GM12891 (cell line): Measurements from ENCODE around the gene LRRC19.

ENCODE experiments used
- POLR2A ChIP-seq: IDR thresholded peaks from 2 replicates; pipeline ENCODE4 v1.6.1; 2011; ENCODE audit warnings: low read depth, low read length, control low read depth
- POLR2AphosphoS5 ChIP-seq: IDR thresholded peaks from 2 replicates; pipeline ENCODE4 v1.6.1; 2011; ENCODE audit warnings: low read depth, low read length, control low read depth
- SPI1 ChIP-seq: IDR thresholded peaks from 2 replicates; pipeline ENCODE4 v1.6.1; 2011; ENCODE audit warnings: low read depth, low read length, control low read depth

DNA sequence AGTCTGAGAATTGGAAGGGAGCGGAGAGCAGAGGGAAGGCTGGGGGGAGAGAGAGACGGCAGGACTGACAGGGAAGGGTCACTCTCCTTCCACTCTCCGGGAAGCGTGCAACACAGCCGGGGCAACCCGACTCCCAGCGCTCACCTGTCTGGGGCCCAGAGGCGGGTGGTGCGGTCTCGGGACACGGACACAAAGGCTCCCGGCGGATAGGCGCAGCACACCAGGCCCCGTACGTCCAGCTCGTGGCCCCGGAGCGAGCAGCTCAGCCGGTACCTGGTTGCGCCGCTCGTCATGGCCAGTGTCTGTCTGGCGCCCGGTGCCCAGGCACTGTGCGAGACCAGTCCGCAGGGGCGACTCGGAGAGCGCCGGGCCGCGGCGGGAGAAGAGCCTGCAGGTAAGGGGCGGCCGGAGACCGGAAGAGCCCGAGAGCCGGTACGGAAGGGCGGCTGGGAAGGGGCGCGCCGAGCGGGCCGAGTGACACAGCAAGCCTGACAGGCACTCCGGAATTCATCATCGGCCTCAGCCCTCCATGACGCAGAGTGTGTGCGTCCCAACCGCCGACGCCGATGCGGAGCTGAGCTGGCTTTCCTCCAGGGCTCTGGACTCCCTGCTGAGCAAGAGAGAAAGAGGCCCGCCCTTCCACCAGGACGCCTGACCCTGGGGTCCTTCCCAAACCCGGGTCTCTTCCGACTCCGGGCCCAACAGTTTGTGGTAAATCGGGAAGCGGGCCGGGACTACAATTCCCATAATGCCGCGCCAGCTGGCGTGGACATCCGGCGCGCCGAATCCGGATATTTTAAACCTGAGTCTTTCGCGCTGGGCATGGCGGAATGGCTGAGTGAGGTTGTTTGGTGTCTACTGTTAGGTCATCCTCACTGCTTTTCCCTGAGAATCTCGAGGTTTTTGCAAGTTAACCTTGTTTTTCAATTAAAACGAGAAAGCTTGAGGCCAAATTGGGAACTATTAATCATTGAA lies 58.4 kb downstream of the LRRC19 start, which contains the start of gene PLAA:
- TF ChIP-seq POLR2A, result peak; percentile 82
- TF ChIP-seq SPI1, result no peak
- TF ChIP-seq POLR2AphosphoS5, result peak; percentile 86
